Lower leg skin (tissue), 3 donors: ENCODE measurements around the gene PTGIS.

Experiments
- POLR2A ChIP-seq, 2 donors: fragments of 450-650 bp; IDR thresholded peaks; one replicate each; pipeline ENCODE4 v1.6.1; 2016 to 2017; ENCODE audit warnings: antibody characterized with exemption in 2 of 2, mild to moderate bottlenecking in 1 of 2, moderate library complexity in 1 of 2
- TF ChIP-seq, protein P1 (sequence below), 3 donors: fragments of 450-650 bp; IDR thresholded peaks; one replicate each; pipeline ENCODE4 v1.5.1; 2016; ENCODE audit warnings: antibody characterized with exemption in 3 of 3, mild to moderate bottlenecking in 3 of 3, moderate library complexity in 2 of 3

DNA sequence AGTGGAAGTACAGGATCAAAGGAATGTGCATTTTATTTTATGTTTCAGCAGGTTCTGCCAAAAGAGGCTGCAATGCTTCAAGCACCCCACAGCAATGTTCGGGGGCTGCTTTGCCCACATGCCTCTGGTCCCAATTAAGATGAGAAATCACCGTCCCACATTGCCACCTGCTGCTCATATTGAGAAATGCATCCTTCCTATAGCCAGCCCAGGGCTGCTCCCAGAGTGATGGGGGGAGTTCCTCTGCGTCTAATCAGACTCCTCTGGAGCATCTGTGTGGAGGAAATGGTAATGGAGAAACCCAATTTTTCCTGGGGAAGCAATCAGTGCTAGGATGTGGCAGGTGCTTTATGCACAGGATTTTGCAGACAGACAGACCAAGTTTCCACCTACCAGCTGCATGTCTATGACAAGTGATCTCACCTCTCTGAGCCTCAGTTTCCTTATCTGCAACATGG is 33.7 kb downstream of the PTGIS start:
- TF ChIP-seq POLR2A (IDR thresholded peaks at IDR 0.05), result no peak
- TF ChIP-seq, protein P1, sequence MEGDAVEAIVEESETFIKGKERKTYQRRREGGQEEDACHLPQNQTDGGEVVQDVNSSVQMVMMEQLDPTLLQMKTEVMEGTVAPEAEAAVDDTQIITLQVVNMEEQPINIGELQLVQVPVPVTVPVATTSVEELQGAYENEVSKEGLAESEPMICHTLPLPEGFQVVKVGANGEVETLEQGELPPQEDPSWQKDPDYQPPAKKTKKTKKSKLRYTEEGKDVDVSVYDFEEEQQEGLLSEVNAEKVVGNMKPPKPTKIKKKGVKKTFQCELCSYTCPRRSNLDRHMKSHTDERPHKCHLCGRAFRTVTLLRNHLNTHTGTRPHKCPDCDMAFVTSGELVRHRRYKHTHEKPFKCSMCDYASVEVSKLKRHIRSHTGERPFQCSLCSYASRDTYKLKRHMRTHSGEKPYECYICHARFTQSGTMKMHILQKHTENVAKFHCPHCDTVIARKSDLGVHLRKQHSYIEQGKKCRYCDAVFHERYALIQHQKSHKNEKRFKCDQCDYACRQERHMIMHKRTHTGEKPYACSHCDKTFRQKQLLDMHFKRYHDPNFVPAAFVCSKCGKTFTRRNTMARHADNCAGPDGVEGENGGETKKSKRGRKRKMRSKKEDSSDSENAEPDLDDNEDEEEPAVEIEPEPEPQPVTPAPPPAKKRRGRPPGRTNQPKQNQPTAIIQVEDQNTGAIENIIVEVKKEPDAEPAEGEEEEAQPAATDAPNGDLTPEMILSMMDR (IDR thresholded peaks at IDR 0.05), result peak in 1 of 3 donors; percentile 55
